B cell (primary cell): ENCODE measurements around the gene SERPINB1.

ENCODE experiments used
- CTCF ChIP-seq: fragments of 200-600 bp; IDR thresholded peaks from one replicate; pipeline ENCODE4 v1.8.0; 2022; ENCODE audit warnings: antibody characterized with exemption, mild to moderate bottlenecking
- EZH2 ChIP-seq: IDR thresholded peaks from 2 replicates; pipeline ENCODE4 v1.6.1; 2012; ENCODE audit warnings: borderline replicate concordance, low read depth, mild to moderate bottlenecking, moderate library complexity, low read length; ENCODE audit not compliant: insufficient read depth, poor library complexity, severe bottlenecking

- TF ChIP-seq CTCF = no peak
- TF ChIP-seq EZH2 = no peak
These were observed 44.8 kb downstream of the SERPINB1 start for GRCh38 chr6:2796861-2797260.
